DOHH2 (cell line): ENCODE results near the gene SNCB.

ENCODE experiments used
- EZH2phosphoT487 ChIP-seq: fragments of 200-600 bp; sonication (generic); IDR thresholded peaks from 2 replicates; pipeline ENCODE4 v1.6.1; 2017; ENCODE audit warnings: borderline replicate concordance, mild to moderate bottlenecking, antibody characterized with exemption, low read length, moderate library complexity, mixed read lengths
- TF ChIP-seq, protein P1 (sequence below): fragments of 200-600 bp; sonication (generic); IDR thresholded peaks from one replicate; pipeline ENCODE4 v1.5.1; 2014; ENCODE audit warnings: antibody characterized with exemption, mild to moderate bottlenecking, low read depth, low read length; ENCODE audit not compliant: poor library complexity, severe bottlenecking

DNA sequence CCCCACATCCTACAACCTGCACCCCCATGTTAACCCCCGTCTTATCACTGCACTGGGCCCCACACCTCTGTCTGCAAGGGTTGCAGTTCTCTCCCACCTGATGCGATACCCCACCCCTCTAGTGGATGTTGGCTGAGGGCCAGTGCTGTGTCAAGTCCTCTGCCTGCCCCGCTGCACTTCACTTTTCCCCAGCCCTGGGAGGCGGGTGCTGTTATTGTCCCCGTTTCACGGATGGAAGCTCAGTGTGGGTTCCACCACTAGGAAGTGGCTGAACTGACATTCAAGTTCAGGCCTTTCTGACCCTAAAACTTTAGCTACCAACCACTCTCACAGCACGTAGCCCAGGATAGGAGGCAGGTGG, 3.5 kb downstream of the SNCB start:
- TF ChIP-seq, protein P1, sequence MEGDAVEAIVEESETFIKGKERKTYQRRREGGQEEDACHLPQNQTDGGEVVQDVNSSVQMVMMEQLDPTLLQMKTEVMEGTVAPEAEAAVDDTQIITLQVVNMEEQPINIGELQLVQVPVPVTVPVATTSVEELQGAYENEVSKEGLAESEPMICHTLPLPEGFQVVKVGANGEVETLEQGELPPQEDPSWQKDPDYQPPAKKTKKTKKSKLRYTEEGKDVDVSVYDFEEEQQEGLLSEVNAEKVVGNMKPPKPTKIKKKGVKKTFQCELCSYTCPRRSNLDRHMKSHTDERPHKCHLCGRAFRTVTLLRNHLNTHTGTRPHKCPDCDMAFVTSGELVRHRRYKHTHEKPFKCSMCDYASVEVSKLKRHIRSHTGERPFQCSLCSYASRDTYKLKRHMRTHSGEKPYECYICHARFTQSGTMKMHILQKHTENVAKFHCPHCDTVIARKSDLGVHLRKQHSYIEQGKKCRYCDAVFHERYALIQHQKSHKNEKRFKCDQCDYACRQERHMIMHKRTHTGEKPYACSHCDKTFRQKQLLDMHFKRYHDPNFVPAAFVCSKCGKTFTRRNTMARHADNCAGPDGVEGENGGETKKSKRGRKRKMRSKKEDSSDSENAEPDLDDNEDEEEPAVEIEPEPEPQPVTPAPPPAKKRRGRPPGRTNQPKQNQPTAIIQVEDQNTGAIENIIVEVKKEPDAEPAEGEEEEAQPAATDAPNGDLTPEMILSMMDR = no peak
- no peak for TF ChIP-seq EZH2phosphoT487
